Right atrium auricular region (tissue), 2 donors: ENCODE measurements around the gene ODF4. TPM values are rescaled to one million over a fixed set of nuclear protein-coding genes. Genes with fewer than 3 reads are reported as not detected.
"Not testable (repeated sequence)": the region's sequence is repeated elsewhere in the genome, so short reads cannot be mapped to it uniquely, and the experiment has no call there.

Source experiments
- DNase-seq: peaks from one replicate; pipeline ENCODE4 v3.0.0-alpha.2; 2019; ENCODE audit warnings: low spot score
- H3K27ac ChIP-seq, 2 donors: fragments of 200-600 bp; sonication (generic); 1 replicate in 1 of 2; 2 replicates in 1 of 2; pipeline ENCODE4 v1.5.1; 2016 to 2019
- H3K27me3 ChIP-seq, 2 donors: fragments of 200-600 bp; sonication (generic); one replicate each; pipeline versions ENCODE4 v1.5.1 to v1.6.0; 2017 to 2019
- H3K36me3 ChIP-seq: fragments of 200-600 bp; sonication (generic); one replicate; pipeline ENCODE4 v1.5.1; 2016
- H3K4me1 ChIP-seq, 2 donors: fragments of 200-600 bp; sonication (generic); one replicate each; pipeline versions ENCODE4 v1.5.1 to v1.6.0; 2017 to 2019
- H3K4me3 ChIP-seq, 2 donors: fragments of 200-600 bp; sonication (generic); 1 replicate in 1 of 2; 2 replicates in 1 of 2; pipeline ENCODE4 v1.5.1; 2017 to 2019; ENCODE audit warnings: mild to moderate bottlenecking in 1 of 2, moderate library complexity in 1 of 2
- H3K9me3 ChIP-seq, 2 donors: fragments of 200-600 bp; sonication (generic); one replicate each; pipeline ENCODE4 v1.5.1; 2019
- total RNA-seq, 2 donors: library from RNA; depleted of rRNA; stranded (reverse); fragments of >200 nt; gene quantifications; one replicate each; pipeline ENCODE4 v1.1.0, GENCODE V29; 2016
- TF ChIP-seq, protein P1 (sequence below), 2 donors: fragments of 200-600 bp; sonication (generic); IDR thresholded peaks; one replicate each; pipeline ENCODE4 v1.5.1; 2019; ENCODE audit warnings: antibody characterized with exemption in 2 of 2

The ODF4 gene
- total RNA-seq, 2 donors from 2014 or later: not detected

DNA sequence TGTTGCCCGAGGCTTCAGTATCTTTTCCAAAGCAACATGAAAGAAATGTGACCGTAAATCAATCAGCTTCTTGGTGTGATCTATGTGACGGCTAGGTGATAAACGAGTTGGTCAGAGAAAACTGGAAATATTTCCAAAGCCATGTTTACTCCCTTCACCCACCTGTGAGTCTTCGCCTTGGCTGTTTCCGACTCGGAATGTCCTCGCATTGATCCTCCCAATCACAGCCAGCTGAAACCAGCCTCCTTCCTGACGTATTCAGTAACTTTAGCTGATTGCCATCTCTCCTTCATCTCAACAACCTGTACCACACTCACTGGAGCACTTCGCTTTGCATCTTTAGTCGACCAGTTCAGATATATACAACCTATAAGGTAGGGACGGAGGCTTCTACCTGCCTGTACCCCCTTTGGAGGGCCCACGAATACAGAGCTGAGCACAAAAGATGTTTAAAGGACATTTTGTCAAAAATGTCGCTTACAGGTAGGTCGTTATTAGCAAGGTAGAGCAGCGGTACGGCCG, 36.2 kb downstream of the ODF4 start:
- H3K36me3 ChIP-seq: peaks cover 40% of the 10 kb centered on the region

DNA sequence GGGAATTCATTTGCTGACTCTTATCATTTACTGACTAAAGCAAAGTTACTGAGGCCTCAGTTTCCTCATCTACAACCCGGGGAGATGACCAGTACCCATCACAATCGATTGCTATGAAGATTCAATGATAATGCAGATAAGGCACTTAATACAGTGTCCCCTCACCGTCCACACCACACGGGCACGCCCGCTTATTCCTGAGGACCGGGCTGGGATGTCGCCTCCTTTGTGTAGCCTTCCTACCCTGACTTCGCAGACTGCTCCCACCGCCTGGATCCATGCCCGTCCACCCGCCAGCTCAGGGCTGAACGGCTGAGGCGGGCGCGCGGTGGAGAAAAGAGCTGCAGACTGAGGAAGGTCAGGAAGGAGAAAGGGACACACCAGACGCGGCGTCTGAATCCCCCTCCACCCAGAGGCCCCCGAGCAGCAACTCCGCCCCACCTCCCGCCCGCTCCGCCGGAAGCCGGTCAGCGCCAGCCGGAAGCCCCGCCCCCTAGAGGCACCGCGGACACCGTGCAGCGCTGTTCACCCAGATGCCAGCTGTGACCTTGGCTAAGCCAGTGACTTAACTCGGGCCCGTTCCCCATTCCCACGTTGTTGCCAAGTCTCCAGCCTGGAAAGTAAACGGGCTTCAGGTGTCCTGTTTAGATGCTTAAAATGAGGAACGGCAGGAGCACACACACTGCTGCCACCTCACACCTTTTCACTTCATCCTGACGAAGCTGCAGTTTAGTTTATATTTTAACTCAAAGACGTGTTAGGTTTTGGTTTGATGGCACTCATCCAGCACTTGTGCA, 36.8 kb downstream of the ODF4 start, which contains the start of gene KRABD2:
Gene KRABD2 (minus strand): TSS at position 434 of the 797 bp plus-strand sequence.
- peak; percentile 79 for DNase-seq
- Histone ChIP-seq H3K27ac (peak within 1 kb of the TSS; percentile 80 to 94), H3K36me3 (peaks cover 47% of the 10 kb centered on the region), H3K4me1 (peaks cover 4 to 29% of the 10 kb centered on the region in 2 donors), H3K4me3 (peak within 1 kb of the TSS; percentile 60 to 81), H3K9me3 (no peaks in the 10 kb centered on the region), H3K27me3 (no peaks in the 10 kb centered on the region)
- TF ChIP-seq, protein P1, sequence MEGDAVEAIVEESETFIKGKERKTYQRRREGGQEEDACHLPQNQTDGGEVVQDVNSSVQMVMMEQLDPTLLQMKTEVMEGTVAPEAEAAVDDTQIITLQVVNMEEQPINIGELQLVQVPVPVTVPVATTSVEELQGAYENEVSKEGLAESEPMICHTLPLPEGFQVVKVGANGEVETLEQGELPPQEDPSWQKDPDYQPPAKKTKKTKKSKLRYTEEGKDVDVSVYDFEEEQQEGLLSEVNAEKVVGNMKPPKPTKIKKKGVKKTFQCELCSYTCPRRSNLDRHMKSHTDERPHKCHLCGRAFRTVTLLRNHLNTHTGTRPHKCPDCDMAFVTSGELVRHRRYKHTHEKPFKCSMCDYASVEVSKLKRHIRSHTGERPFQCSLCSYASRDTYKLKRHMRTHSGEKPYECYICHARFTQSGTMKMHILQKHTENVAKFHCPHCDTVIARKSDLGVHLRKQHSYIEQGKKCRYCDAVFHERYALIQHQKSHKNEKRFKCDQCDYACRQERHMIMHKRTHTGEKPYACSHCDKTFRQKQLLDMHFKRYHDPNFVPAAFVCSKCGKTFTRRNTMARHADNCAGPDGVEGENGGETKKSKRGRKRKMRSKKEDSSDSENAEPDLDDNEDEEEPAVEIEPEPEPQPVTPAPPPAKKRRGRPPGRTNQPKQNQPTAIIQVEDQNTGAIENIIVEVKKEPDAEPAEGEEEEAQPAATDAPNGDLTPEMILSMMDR (IDR thresholded peaks at IDR 0.05): peak; percentile 58 to 79

More for the DNA sequence above, 36.2 kb downstream of the ODF4 start:
- no peak for DNase-seq
- Histone ChIP-seq H3K27me3 (no peaks in the 10 kb centered on the region), H3K4me3 (peak overlapping the region; percentile 60 to 81), H3K4me1 (peaks cover 3 to 23% of the 10 kb centered on the region in 2 donors), H3K27ac (peak overlapping the region; percentile 80 to 94), H3K9me3 (no peaks in the 10 kb centered on the region)
- TF ChIP-seq, protein P1 (IDR thresholded peaks at IDR 0.05): no peak

DNA sequence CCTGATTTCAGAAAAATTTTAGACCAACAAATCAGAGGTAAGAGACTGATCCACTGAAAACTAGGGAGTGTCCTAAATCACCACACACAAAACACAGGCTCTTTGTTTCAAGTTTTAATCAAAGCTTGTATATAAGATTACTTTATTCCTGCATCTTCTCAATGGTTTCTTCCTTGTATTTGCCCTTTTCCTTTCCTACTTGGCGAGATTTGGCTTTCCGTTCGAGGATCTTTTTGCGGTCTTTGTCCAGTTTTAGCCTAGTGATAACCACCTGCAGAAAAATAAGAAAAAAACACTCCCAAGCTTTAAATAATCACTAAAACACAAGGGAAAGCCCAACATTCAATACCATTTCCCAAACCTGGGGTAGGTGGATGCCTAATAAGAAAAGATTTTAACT, 37.8 kb downstream of the ODF4 start:
- Histone ChIP-seq H3K27me3 (no peaks in the 10 kb centered on the region), H3K36me3 (peaks cover 53% of the 10 kb centered on the region), H3K4me1 (peaks cover 9 to 39% of the 10 kb centered on the region in 2 donors), H3K4me3 (no peak overlapping the region), H3K9me3 (no peaks in the 10 kb centered on the region), H3K27ac (peak overlapping the region; percentile 80 to 94)
- TF ChIP-seq, protein P1 (IDR thresholded peaks at IDR 0.05): no peak
- no peak for DNase-seq

DNA sequence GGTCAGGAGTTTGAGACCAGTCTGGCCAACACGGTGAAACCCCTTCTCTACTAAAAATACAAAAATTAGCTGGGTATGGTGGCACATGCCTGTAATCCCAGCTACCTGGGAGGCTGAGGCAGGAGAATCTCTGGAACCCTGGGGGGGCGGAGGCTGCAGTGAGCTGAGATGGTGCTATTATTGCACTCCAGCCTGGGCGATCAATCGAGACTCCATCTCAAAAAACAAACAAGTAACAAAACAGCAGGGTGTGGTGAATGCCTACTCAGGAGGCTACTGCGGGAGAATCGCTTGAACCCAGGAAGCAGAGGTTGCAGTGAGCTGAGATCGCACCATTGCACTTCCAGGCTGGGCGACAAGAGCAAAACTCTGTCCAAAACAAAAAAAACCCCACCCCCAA, 38.5 kb downstream of the ODF4 start:
- H3K27me3 ChIP-seq, H3K9me3 ChIP-seq, H3K27ac ChIP-seq, DNase-seq, H3K4me3 ChIP-seq: not testable (repeated sequence)
- H3K36me3 ChIP-seq: peaks cover 53% of the 10 kb centered on the region
- H3K4me1 ChIP-seq: peaks cover 9 to 39% of the 10 kb centered on the region in 2 donors

DNA sequence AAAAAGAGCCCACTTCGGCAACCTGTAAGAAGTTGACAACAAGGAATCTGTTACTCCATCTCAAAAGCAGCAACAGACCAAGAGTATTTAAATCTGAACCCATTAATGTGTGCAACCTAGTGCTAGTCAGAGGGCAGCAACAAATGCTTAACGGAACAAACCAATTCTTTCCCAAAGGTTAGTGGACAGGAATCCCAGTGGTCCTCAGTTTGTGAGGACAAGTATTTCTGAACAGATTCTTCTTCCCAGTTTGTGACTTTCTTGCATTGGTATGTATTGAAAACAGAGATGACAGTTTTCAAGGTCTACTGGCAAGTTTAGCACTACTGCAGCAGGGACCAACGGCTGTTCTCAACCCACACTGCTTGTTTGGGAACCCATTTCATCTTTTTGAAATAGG, 40.4 kb downstream of the ODF4 start:
- Histone ChIP-seq H3K36me3 (peaks cover 53% of the 10 kb centered on the region), H3K4me3 (no peak overlapping the region), H3K27ac (no peak overlapping the region), H3K4me1 (peaks cover 9 to 41% of the 10 kb centered on the region in 2 donors), H3K27me3 (no peaks in the 10 kb centered on the region), H3K9me3 (no peaks in the 10 kb centered on the region)
- DNase-seq: no peak
- TF ChIP-seq, protein P1 (IDR thresholded peaks at IDR 0.05): no peak

DNA sequence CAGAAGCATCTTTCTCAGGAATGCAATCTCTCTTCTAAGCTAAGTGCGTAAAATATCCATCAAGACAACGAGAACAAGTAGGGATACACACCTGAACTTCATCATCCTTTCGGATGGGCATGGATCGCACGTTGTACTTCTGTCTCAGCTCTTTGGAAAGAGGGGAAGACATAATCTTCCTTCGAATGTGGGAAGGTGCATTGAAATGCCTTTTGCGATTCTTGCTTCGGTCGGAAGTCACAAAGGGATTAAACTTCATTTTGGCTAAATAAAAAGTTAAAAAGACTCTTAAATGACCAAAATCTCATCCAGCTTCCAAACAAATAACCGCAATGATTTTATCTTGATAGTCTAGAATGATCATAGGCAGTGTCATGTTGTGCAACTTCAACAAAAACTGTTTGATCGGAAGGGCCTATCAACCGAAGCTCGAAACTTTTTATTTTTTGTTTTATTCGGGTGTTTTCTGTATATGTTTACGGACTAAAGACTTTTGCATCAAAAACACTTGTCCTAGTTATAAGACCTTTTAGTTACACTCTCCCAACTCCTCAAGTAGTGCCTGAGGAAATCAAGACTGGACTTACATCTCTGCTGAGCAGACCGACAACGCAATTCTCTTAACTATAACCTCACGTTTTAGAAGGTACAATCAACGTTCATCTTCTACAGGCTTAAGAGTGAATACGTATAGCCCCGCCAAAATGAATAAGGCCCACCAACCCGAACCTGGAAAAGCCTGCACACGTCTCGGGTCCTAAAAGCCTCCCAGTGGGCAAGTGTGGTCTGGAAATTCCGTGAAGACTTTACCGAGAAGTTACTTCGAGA, 42.6 kb downstream of the ODF4 start:
- no peak for DNase-seq
- TF ChIP-seq, protein P1 (IDR thresholded peaks at IDR 0.05): no peak

More for the DNA sequence above, 42.6 kb downstream of the ODF4 start:
- Histone ChIP-seq H3K4me1 (peaks cover 5 to 32% of the 10 kb centered on the region in 2 donors), H3K27me3 (no peaks in the 10 kb centered on the region), H3K36me3 (peaks cover 47% of the 10 kb centered on the region), H3K4me3 (peak overlapping the region; percentile 69 to 86), H3K9me3 (no peaks in the 10 kb centered on the region), H3K27ac (peak overlapping the region; percentile 88 to 89)
